COR-L47 (cell line): ENCODE data around the gene MGP.

Experiments used
- DNase-seq: peaks from one replicate; lab custom pipeline; 2025; lab: John Stamatoyannopoulos, UW

MGP gene

DNA sequence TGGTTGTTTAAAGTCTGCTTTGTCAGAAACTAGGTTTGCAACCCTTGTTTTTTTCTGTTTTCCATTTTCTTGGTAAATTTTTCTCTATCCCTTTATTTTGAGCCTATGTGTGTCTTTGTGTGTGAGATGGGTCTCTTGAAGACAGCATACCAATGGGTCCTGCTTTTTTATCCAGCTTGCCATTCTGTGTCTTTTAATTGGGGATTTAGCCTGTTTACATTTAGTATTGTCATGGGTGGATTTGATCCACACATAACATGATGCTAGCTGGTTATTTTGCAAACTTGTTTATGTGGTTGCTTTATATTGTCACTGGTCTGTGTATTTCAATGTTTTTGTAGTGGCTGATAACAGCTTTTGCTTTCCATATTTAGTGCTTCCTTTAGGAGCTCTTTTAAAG, 25.2 kb downstream of the MGP start:
- DNase-seq: no peak

DNA sequence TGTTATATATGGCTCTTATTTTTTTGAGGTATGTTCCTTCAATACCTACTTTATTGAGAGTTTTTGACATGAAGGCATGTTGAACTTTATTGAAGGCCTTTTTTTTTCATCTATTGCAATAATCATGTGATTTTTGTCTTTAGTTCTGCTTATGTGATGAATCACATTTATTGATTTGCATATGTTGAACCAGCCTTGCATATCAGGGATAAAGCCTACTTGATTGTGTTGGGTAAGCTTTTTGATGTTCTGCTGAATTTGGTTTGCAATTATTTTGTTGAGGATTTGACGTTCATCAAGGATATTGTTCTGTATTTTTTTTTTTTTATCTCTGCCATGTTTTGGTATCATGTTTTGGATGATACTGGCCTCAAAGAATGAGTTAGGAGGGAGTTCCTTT, 27.1 kb downstream of the MGP start:
- DNase-seq: no peak

DNA sequence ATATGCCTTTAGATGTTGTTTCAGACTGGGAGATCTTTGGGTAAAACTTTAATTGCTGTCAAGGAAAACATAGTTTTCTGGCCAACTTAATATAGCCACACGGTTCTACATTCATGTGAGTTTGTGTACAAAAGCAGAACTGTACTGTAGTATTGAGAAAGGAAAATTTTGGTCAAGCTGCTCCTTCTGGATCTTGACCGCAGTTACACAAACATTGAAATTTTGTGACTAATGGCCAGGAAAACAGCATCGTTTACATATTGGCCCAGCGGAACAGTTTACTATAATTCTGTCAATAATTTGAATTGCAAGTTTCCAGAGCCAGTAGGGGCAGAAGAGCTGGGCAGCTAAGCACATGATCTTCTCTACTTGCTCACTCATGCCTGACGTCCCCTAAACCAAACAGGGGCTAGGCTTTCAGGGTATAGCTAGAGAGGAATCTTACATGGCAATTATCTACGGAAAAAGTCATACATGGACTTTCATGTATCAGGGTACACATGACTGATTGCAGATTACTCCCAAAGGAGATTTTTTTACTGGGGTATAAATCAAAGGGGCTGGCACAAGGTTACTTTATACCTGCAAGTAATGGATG, 31.0 kb downstream of the MGP start:
- DNase-seq: no peak

DNA sequence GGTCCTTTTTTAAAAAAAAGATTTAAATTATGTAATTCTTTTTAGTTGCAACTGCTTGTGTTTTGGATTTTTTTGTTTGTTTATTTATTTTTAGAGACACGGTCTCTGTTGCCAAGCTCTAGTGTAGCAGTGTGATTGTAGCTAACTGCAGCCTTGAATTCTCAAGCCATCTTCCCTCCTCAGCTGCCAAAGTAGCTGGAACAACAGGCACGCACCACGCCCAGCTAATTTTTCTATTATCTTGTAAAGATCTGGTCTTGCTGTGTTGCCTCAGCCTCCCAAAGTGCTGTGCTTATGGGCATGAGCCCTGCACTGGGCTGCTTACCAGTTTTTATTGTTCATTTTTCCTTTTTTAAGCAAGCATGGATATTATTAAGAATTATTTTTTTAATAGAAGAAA, 31.7 kb downstream of the MGP start:
- peak; percentile 19 for DNase-seq

- DNase-seq: no peak
These were observed 32.8 kb downstream of the MGP start for GRCh38 chr12:14852880-14853279.

DNA sequence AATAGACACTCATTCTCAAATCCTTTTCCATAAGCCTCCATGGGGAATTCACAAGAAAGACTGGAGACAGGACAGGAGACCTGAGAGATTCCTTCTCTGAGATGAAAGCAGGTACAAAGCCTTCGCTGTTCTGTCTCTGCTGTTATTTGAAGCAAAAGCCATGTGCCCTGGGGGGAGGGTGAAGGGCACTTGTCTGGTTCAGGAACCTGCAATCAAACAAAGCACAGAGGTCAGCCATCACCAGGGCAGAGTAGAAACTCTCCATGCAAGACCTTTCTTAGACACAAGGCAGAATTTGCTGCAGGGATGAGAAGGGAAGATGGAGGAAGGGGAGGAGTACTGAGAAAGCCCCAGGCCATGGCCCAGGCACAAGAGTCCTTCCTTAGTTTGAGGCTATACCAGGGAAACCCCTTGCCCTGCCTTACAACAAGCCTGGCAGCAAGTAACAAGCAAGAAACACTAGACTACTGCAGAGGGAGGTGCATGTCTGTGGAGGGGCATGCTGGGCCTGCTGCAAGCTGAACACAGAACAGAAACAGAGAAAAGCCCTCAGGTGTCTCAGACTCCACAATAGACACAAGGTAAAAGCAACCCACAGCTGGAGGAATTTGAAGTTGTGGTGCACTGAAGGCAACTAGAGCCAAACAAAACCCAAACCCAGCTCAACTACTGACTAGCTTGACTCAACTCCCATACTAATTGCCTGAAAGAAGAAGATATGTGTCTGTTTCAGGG, 34.6 kb downstream of the MGP start:
- DNase-seq: no peak

DNA sequence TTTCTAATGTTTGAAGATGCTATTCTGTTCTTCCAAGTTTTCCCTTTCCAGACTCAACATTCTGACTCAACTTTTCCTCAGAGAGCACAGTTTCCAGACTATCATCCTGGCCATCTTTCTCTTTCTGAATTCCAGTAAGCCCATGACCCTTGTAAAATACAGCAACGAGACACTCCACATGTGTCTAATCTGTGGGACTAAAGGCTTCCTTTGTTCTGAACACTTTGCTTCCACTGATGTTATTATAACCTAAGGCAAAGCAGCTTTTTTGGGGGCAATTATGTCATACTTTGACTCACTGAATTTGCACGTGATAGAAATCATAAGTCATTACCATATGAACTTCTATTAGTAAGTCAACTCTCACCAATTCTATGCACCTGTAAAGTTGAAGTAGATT, 36.0 kb downstream of the MGP start:
- DNase-seq: no peak

GRCh38 chr12:14846876-14847580, 38.6 kb downstream of the MGP start:
- no peak for DNase-seq

DNA sequence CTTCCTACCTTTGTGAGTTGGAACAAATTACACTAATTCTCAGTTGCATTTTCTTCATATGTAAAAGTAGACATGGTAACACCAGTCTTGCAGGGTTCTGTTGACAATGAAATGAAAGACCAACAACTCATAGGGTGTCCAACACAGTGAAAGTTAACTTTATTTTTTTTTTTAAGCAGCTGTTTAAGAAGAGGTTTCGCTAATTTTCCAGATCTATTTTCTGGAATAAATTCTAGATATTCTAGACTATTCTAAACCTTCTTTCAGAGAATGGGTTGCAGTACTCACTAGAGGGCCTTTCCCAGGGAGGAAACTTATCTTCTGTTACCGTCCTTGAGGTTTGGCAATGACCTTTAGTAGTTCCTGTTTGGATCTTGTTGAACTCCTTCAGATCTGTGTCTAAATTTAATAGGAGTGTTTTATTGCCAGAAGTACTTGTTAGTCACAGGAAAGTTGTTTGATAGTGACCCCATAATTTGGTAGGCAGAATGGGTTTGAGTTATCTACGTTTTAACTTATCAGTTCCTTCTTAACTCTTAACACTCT, 39.5 kb downstream of the MGP start:
- no peak for DNase-seq

GRCh38 chr12:14845350-14845750, 40.3 kb downstream of the MGP start:
- DNase-seq: peak; percentile 21

GRCh38 chr12:14844401-14844800, 41.3 kb downstream of the MGP start:
- DNase-seq: no peak

DNA sequence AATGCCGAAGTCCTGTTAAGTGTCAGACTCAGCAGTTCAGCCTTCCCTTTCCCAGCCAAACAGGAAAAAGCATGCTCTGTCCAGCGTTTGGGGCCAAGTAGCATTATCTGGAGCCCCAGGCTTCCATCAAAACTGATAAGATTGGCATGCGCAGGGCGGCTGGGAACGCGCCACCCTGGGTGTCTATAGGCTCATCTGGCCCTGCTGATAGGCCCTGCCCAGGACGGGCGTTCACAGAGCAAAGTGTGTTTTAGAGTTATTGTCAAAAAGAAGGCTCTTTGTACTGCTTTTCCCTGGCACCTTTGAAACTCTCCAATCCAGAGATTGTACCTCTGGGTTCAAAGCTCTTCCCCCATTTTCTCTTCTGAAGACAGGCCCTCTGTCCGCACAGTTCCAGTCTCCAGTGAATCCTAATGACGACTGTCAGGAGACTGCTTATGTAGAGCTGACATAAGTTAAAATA, 42.2 kb downstream of the MGP start, which contains the start of gene ART4:
ART4 (minus strand) TSS at position 102 of the 463 bp plus-strand sequence. CDS start 413 bp downstream, outside the sequence.
- no peak for DNase-seq

GRCh38 chr12:14842315-14842714, 43.3 kb downstream of the MGP start:
- DNase-seq: no peak

GRCh38 chr12:14841761-14842160, 43.9 kb downstream of the MGP start:
- DNase-seq: no peak

GRCh38 chr12:14840616-14841015, 45.0 kb downstream of the MGP start:
- no peak for DNase-seq

DNA sequence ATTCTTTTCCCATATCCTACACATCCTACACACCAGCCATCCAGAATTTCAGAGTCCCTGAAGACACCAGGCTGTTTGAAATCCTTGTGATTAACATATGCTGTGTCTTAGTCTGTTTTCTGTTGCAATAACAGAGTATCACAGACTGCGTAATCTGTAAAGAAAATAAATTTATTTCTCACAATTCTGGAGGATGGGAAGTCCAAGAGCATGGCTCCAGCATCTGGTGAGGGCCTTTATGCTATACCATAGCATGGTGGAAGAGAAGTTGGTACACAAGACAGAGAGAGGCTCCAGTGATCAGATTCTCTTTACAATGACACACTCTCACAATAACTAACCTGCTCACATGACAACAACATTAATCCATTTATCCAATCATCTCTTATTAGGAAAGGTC, 46.4 kb downstream of the MGP start:
- no peak for DNase-seq

- DNase-seq: no peak
These were observed 49.1 kb downstream of the MGP start for GRCh38 chr12:14836336-14837210.

DNA sequence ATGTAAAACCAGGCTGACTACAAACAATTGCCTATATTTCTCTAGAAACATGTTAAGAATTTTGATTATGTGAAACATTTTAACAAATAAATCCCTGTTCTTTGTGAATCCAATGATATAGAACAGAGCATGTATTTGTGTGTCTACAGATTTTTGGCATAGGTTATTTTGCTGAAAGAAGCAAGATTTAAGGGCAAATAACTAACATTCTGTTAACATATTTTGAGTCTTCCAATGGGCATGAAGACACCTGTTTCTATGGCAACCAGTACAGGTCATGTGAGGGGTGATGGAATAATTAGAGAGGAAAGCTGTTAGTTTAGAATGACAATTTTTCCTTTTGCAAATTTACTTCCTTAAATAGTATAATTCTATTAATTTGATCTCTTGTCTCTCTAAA, 51.1 kb downstream of the MGP start:
- no peak for DNase-seq

- DNase-seq: no peak
These were observed 51.7 kb downstream of the MGP start for GRCh38 chr12:14833952-14834351.

DNA sequence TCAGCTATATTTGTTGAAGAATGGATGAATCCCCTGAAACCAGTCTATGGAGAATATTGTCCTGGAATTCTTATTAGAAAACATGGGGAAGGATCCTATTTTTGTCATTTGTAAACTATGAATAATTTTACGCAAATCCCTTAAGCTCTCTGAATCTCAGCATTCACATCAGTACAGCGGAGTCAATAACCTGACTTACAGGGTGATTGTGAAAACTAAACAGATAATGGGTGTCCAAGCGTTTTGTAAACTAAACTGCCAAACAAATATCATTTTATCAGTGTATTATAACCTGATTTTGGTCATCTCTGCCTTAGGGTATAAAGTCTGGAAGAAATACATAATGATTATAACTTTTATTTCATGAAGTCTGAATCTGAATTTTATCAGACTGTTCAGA, 52.3 kb downstream of the MGP start:
- DNase-seq: no peak
